ENCODE measurements around the gene CMTM8.

Gene CMTM8

GRCh38 chr3:32208447-32208846 lies 30.0 kb upstream of the CMTM8 start:
- H2AFZ ChIP-seq (ENCODE audit: low read depth, low read length): no peak overlapping the region
- no peak overlapping the region for H3K9ac ChIP-seq (ENCODE audit: low read length)
- no peaks in the 10 kb centered on the region for H3K79me2 ChIP-seq (ENCODE audit: low read length)
- H3K27me3 ChIP-seq (ENCODE audit: low read depth, low read length): peaks cover 12% of the 10 kb centered on the region; the same call in 1 of the 2 replicates
- TF ChIP-seq CTCF (IDR thresholded peaks at IDR 0.05; ENCODE audit: low read depth, low read length) (no peak), EZH2phosphoT487 (IDR thresholded peaks at IDR 0.05; ENCODE audit: low read depth) (no peak)
- no peak overlapping the region for H3K27ac ChIP-seq (ENCODE audit: low read length)
- H3K4me2 ChIP-seq (ENCODE audit: low read length): no peak overlapping the region
- H4K20me1 ChIP-seq (ENCODE audit: insufficient read depth, low read length): no peaks in the 10 kb centered on the region
- H3K4me3 ChIP-seq (ENCODE audit: low read length): no peak overlapping the region
- no peaks in the 10 kb centered on the region for H3K4me1 ChIP-seq (ENCODE audit: low read length)
- no peaks in the 10 kb centered on the region for H3K36me3 ChIP-seq (replicated peaks; ENCODE audit: low read depth, low read length)
- no peaks in the 10 kb centered on the region for H3K9me3 ChIP-seq (ENCODE audit: insufficient read depth, low read length)

- H4K20me1 ChIP-seq (ENCODE audit: insufficient read depth, low read length): no peaks in the 10 kb centered on the region
- H3K36me3 ChIP-seq (replicated peaks; ENCODE audit: low read depth, low read length): no peaks in the 10 kb centered on the region
- no peaks in the 10 kb centered on the region for H3K79me2 ChIP-seq (ENCODE audit: low read length)
- H3K27me3 ChIP-seq (ENCODE audit: low read depth, low read length): no peaks in the 10 kb centered on the region
- no peaks in the 10 kb centered on the region for H3K9me3 ChIP-seq (ENCODE audit: insufficient read depth, low read length)
- no peak overlapping the region for H2AFZ ChIP-seq (ENCODE audit: low read depth, low read length)
- H3K27ac ChIP-seq (ENCODE audit: low read length): no peak overlapping the region
- H3K9ac ChIP-seq (ENCODE audit: low read length): no peak overlapping the region
- H3K4me3 ChIP-seq (ENCODE audit: low read length): no peak overlapping the region
- TF ChIP-seq EZH2phosphoT487 (IDR thresholded peaks at IDR 0.05; ENCODE audit: low read depth) (no peak), CTCF (IDR thresholded peaks at IDR 0.05; ENCODE audit: low read depth, low read length) (no peak)
- peaks cover 15% of the 10 kb centered on the region for H3K4me1 ChIP-seq (ENCODE audit: low read length)
- H3K4me2 ChIP-seq (ENCODE audit: low read length): no peak overlapping the region
Observed at GRCh38 chr3:32215185-32215584, 23.3 kb upstream of the CMTM8 start.

- H3K36me3 ChIP-seq (replicated peaks; ENCODE audit: low read depth, low read length): no peaks in the 10 kb centered on the region
- H3K4me3 ChIP-seq (ENCODE audit: low read length): no peak overlapping the region
- no peak for TF ChIP-seq CTCF (IDR thresholded peaks at IDR 0.05; ENCODE audit: low read depth, low read length)
- peaks cover 15% of the 10 kb centered on the region for H3K4me1 ChIP-seq (ENCODE audit: low read length)
- H3K4me2 ChIP-seq (ENCODE audit: low read length): peak overlapping the region; percentile 8; the same call in 1 of the 2 replicates
- no peaks in the 10 kb centered on the region for H4K20me1 ChIP-seq (ENCODE audit: insufficient read depth, low read length)
- no peak overlapping the region for H2AFZ ChIP-seq (ENCODE audit: low read depth, low read length)
- no peaks in the 10 kb centered on the region for H3K9me3 ChIP-seq (ENCODE audit: insufficient read depth, low read length)
- H3K27me3 ChIP-seq (ENCODE audit: low read depth, low read length): no peaks in the 10 kb centered on the region
- H3K9ac ChIP-seq (ENCODE audit: low read length): no peak overlapping the region
- H3K27ac ChIP-seq (ENCODE audit: low read length): no peak overlapping the region
- no peaks in the 10 kb centered on the region for H3K79me2 ChIP-seq (ENCODE audit: low read length)
Observed at GRCh38 chr3:32216172-32216783, 22.2 kb upstream of the CMTM8 start.

- H3K9ac ChIP-seq (ENCODE audit: low read length): no peak overlapping the region
- H3K9me3 ChIP-seq (ENCODE audit: insufficient read depth, low read length): no peaks in the 10 kb centered on the region
- H3K27me3 ChIP-seq (ENCODE audit: low read depth, low read length): no peaks in the 10 kb centered on the region
- no peak for TF ChIP-seq CTCF (IDR thresholded peaks at IDR 0.05; ENCODE audit: low read depth, low read length)
- TF ChIP-seq EZH2phosphoT487 (IDR thresholded peaks at IDR 0.05; ENCODE audit: low read depth): no peak
- H3K4me1 ChIP-seq (ENCODE audit: low read length): peaks cover 15% of the 10 kb centered on the region
- H3K4me3 ChIP-seq (ENCODE audit: low read length): no peak overlapping the region
- no peaks in the 10 kb centered on the region for H3K36me3 ChIP-seq (replicated peaks; ENCODE audit: low read depth, low read length)
- H3K79me2 ChIP-seq (ENCODE audit: low read length): no peaks in the 10 kb centered on the region
- no peaks in the 10 kb centered on the region for H4K20me1 ChIP-seq (ENCODE audit: insufficient read depth, low read length)
- no peak overlapping the region for H3K4me2 ChIP-seq (ENCODE audit: low read length)
- H3K27ac ChIP-seq (ENCODE audit: low read length): no peak overlapping the region
- H2AFZ ChIP-seq (ENCODE audit: low read depth, low read length): no peak overlapping the region
Observed at GRCh38 chr3:32217339-32217738, 21.1 kb upstream of the CMTM8 start.

All from OCI-LY3 (cell line).